ENCODE data around the gene FEZF1. TPM values are rescaled to one million over a fixed set of nuclear protein-coding genes. Genes with fewer than 3 reads are reported as not detected.

FEZF1 gene
- total and polyA plus RNA-seq, 4 donors: not detected

DNA sequence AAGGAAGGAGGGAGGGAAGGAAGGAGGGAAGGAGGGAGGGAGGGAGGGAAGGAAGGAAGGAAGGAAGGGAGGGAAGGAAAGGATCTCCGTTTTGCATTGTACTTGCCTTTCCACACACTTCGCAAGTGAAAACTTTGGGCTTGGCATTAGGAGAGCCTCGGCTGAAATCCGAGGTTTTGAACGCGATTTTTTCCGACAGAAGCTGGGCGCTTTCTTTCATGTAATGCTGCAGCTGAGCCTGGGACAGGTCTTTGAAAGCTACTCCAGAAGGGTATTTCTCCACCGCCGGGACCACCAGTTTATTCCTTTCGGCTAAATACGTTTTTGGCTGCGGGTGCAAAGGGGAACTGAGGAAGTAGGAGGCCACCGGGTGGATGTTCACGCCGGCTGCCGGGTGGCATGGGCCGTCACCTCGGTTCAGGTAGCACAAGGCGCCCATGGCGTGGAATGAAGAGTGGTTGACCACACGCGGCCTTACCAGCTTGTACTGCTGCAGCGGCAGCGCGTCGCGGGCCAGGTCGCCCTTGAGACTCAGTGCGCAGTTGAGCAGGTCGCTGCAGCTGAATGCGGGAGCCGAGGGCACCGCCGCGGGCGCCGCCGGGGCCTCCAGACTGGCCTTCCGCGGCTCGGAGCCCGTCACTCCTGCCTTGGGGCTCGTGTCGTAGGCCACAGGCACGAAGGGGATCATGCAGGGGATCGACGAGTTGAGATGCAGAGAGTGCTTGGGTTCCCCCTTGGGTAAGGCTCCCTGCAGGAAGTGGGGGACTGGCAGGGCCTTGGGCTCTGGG, 825 bp downstream of the FEZF1 start:
- intact Hi-C loops (cut with DNase I): no loop called here
- Histone ChIP-seq H3K4me3 (ENCODE audit: low read length in 2 of 2) (no peak overlapping the region), H3K9me3 (ENCODE audit: control insufficient read depth, low read length) (no peaks in the 10 kb centered on the region), H3K27ac (ENCODE audit: low read depth in 1 of 2, low read length in 2 of 2) (no peak overlapping the region), H3K36me3 (ENCODE audit: control insufficient read depth in 1 of 2, insufficient read depth in 2 of 2, low read length in 1 of 2) (no peaks in the 10 kb centered on the region), H3K27me3 (ENCODE audit: control insufficient read depth in 1 of 2, insufficient read depth in 2 of 2, low read length in 1 of 2) (peaks cover 0 to 3% of the 10 kb centered on the region in 2 donors), H3K4me1 (ENCODE audit: control insufficient read depth in 1 of 2, insufficient read depth in 2 of 2, low read length in 2 of 2) (no peaks in the 10 kb centered on the region)
- 3 to 6% methylated on average over 45 to 48 of the region's 48 CpGs for WGBS, 2 donors
- DNase-seq (peak; percentile 24 to 70), ATAC-seq (ENCODE audit: low FRiP score) (no peak)

GRCh38 chr7:122302761-122303530, 1.6 kb downstream of the FEZF1 start:
- Histone ChIP-seq H3K4me3 (ENCODE audit: low read length in 2 of 2) (no peak overlapping the region), H3K27me3 (ENCODE audit: control insufficient read depth in 1 of 2, insufficient read depth in 2 of 2, low read length in 1 of 2) (peaks cover 0 to 3% of the 10 kb centered on the region in 2 donors), H3K9me3 (ENCODE audit: control insufficient read depth, low read length) (no peaks in the 10 kb centered on the region), H3K4me1 (ENCODE audit: control insufficient read depth in 1 of 2, insufficient read depth in 2 of 2, low read length in 2 of 2) (no peaks in the 10 kb centered on the region), H3K27ac (ENCODE audit: low read depth in 1 of 2, low read length in 2 of 2) (no peak overlapping the region), H3K36me3 (ENCODE audit: control insufficient read depth in 1 of 2, insufficient read depth in 2 of 2, low read length in 1 of 2) (no peaks in the 10 kb centered on the region)
- WGBS, 2 donors: 12 to 15% methylated on average over 16 of the region's 16 CpGs
- intact Hi-C loops (cut with DNase I): no loop called here
- ATAC-seq (ENCODE audit: low FRiP score) (no peak), DNase-seq (no peak)

- H3K4me1 ChIP-seq (ENCODE audit: control insufficient read depth in 1 of 2, insufficient read depth in 2 of 2, low read length in 2 of 2): no peaks in the 10 kb centered on the region
- intact Hi-C loops (cut with DNase I): no loop called here
- no peak for ATAC-seq (ENCODE audit: low FRiP score)
- DNase-seq: peak in 1 of 2 donors; percentile 72
- no peak overlapping the region for H3K4me3 ChIP-seq (ENCODE audit: low read length in 2 of 2)
- H3K27ac ChIP-seq (ENCODE audit: low read depth in 1 of 2, low read length in 2 of 2): no peak overlapping the region
- no peaks in the 10 kb centered on the region for H3K9me3 ChIP-seq (ENCODE audit: control insufficient read depth, low read length)
- peaks cover 0 to 3% of the 10 kb centered on the region in 2 donors for H3K27me3 ChIP-seq (ENCODE audit: control insufficient read depth in 1 of 2, insufficient read depth in 2 of 2, low read length in 1 of 2)
- no peaks in the 10 kb centered on the region for H3K36me3 ChIP-seq (ENCODE audit: control insufficient read depth in 1 of 2, insufficient read depth in 2 of 2, low read length in 1 of 2)
- WGBS, 2 donors: 11 to 13% methylated on average over 34 to 35 of the region's 35 CpGs
These were observed 2.4 kb downstream of the FEZF1 start for GRCh38 chr7:122301858-122302760.

- no peaks in the 10 kb centered on the region for H3K9me3 ChIP-seq (ENCODE audit: control insufficient read depth, low read length)
- no peak for DNase-seq
- intact Hi-C loops (cut with DNase I): no loop called here
- no peaks in the 10 kb centered on the region for H3K4me1 ChIP-seq (ENCODE audit: control insufficient read depth in 1 of 2, insufficient read depth in 2 of 2, low read length in 2 of 2)
- no peaks in the 10 kb centered on the region for H3K36me3 ChIP-seq (ENCODE audit: control insufficient read depth in 1 of 2, insufficient read depth in 2 of 2, low read length in 1 of 2)
- no peak overlapping the region for H3K4me3 ChIP-seq (ENCODE audit: low read length in 2 of 2)
- whole genome bisulfite sequencing, 2 donors: 18 to 22% methylated on average over 11 of the region's 11 CpGs
- peaks cover 0 to 3% of the 10 kb centered on the region in 2 donors for H3K27me3 ChIP-seq (ENCODE audit: control insufficient read depth in 1 of 2, insufficient read depth in 2 of 2, low read length in 1 of 2)
- H3K27ac ChIP-seq (ENCODE audit: low read depth in 1 of 2, low read length in 2 of 2): no peak overlapping the region
- ATAC-seq (ENCODE audit: low FRiP score): no peak
These were observed 3.4 kb downstream of the FEZF1 start for GRCh38 chr7:122300956-122301833.

GRCh38 chr7:122300211-122300932, 4.2 kb downstream of the FEZF1 start:
- no peak overlapping the region for H3K4me3 ChIP-seq (ENCODE audit: low read length in 2 of 2)

GRCh38 chr7:122299624-122300210, 4.8 kb downstream of the FEZF1 start:
- H3K4me3 ChIP-seq (ENCODE audit: low read length in 2 of 2): no peak overlapping the region
- no peak overlapping the region for H3K27ac ChIP-seq (ENCODE audit: low read depth in 1 of 2, low read length in 2 of 2)
- 8 to 9% methylated on average over 32 of the region's 32 CpGs for WGBS, 2 donors
- peaks cover 0 to 3% of the 10 kb centered on the region in 2 donors for H3K27me3 ChIP-seq (ENCODE audit: control insufficient read depth in 1 of 2, insufficient read depth in 2 of 2, low read length in 1 of 2)
- DNase-seq (peak in 1 of 2 donors; percentile 55), ATAC-seq (ENCODE audit: low FRiP score) (no peak)
- H3K36me3 ChIP-seq (ENCODE audit: control insufficient read depth in 1 of 2, insufficient read depth in 2 of 2, low read length in 1 of 2): no peaks in the 10 kb centered on the region
- no peaks in the 10 kb centered on the region for H3K9me3 ChIP-seq (ENCODE audit: control insufficient read depth, low read length)
- H3K4me1 ChIP-seq (ENCODE audit: control insufficient read depth in 1 of 2, insufficient read depth in 2 of 2, low read length in 2 of 2): no peaks in the 10 kb centered on the region
- intact Hi-C loops (cut with DNase I): no loop called here

More at GRCh38 chr7:122300211-122300932, 4.2 kb downstream of the FEZF1 start:
- no peaks in the 10 kb centered on the region for H3K4me1 ChIP-seq (ENCODE audit: control insufficient read depth in 1 of 2, insufficient read depth in 2 of 2, low read length in 2 of 2)
- WGBS, 2 donors: 2 to 7% methylated on average over 37 to 43 of the region's 43 CpGs
- no peak for ATAC-seq (ENCODE audit: low FRiP score)
- intact Hi-C loops (cut with DNase I): no loop called here
- no peak overlapping the region for H3K27ac ChIP-seq (ENCODE audit: low read depth in 1 of 2, low read length in 2 of 2)
- H3K36me3 ChIP-seq (ENCODE audit: control insufficient read depth in 1 of 2, insufficient read depth in 2 of 2, low read length in 1 of 2): no peaks in the 10 kb centered on the region
- H3K27me3 ChIP-seq (ENCODE audit: control insufficient read depth in 1 of 2, insufficient read depth in 2 of 2, low read length in 1 of 2): peaks cover 0 to 3% of the 10 kb centered on the region in 2 donors
- DNase-seq: peak in 1 of 2 donors; percentile 58
- no peaks in the 10 kb centered on the region for H3K9me3 ChIP-seq (ENCODE audit: control insufficient read depth, low read length)

DNA sequence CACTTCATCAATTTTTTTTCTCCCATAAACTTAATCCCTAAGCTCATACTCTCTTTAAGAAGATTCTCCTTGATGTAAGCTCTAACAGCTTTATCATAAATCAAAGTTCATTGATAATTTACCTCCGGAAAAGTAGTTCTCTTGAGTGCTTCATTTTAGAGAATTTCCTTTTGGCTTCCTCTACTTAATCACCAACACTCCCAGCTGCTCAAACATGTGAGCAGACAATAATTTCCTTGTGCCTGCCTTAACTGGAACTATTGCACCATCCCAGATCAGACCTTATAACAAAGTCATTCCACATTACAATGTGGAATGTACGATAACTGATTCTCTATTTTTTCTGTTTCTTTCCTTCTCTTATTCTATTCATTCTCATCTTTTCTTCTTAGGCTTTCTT, 5.9 kb downstream of the FEZF1 start:
- WGBS, 2 donors: 81 to 82% methylated on average over 2 of the region's 2 CpGs
- H3K4me3 ChIP-seq (ENCODE audit: low read length in 2 of 2): no peak overlapping the region
- intact Hi-C loops (cut with DNase I): no loop called here
- H3K27ac ChIP-seq (ENCODE audit: low read depth in 1 of 2, low read length in 2 of 2): no peak overlapping the region
- H3K27me3 ChIP-seq (ENCODE audit: control insufficient read depth in 1 of 2, insufficient read depth in 2 of 2, low read length in 1 of 2): peaks cover 0 to 3% of the 10 kb centered on the region in 2 donors
- no peaks in the 10 kb centered on the region for H3K4me1 ChIP-seq (ENCODE audit: control insufficient read depth in 1 of 2, insufficient read depth in 2 of 2, low read length in 2 of 2)
- no peaks in the 10 kb centered on the region for H3K36me3 ChIP-seq (ENCODE audit: control insufficient read depth in 1 of 2, insufficient read depth in 2 of 2, low read length in 1 of 2)
- H3K9me3 ChIP-seq (ENCODE audit: control insufficient read depth, low read length): no peaks in the 10 kb centered on the region
- ATAC-seq (ENCODE audit: low FRiP score) (no peak), DNase-seq (no peak)

All from aorta (tissue), 5 donors.